ENCODE data around the gene UBR1.

Gene UBR1

GRCh38 chr15:43111354-43111753 lies 5.5 kb upstream of the UBR1 start:
- CTCF ChIA-PET = interaction anchor here (0.7 kb wide), 1 partner anchor 95 kb away, joined by 3 read pairs; no protein-coding TSS in a partner anchor
- no peak overlapping the region for H3K27ac ChIP-seq
- TF ChIP-seq CTCF (conservative IDR thresholded peaks at IDR 0.05; ENCODE audit: low read depth) = no peak
- POLR2A ChIA-PET (ENCODE audit: low non-redundant PET) = no interaction called here
- no peak for DNase-seq (ENCODE audit: low spot score)

GRCh38 chr15:43107751-43108150 lies 1.9 kb upstream of the UBR1 start:
- DNase-seq (ENCODE audit: low spot score) = no peak
- ChIA-PET POLR2A (ENCODE audit: low non-redundant PET) (no interaction called here), CTCF (no interaction called here)
- H3K27ac ChIP-seq = no peak overlapping the region
- TF ChIP-seq CTCF (conservative IDR thresholded peaks at IDR 0.05; ENCODE audit: low read depth) = no peak

- no peak for TF ChIP-seq CTCF (conservative IDR thresholded peaks at IDR 0.05; ENCODE audit: low read depth)
- DNase-seq (ENCODE audit: low spot score) = no peak
- ChIA-PET POLR2A (ENCODE audit: low non-redundant PET) (no interaction called here), CTCF (interaction anchor here (0.6 kb wide), 1 partner anchor 80 kb away, joined by 6 read pairs; no protein-coding TSS in a partner anchor)
- H3K27ac ChIP-seq = no peak overlapping the region
Measured at GRCh38 chr15:43106486-43106829, 620 bp upstream of the UBR1 start.

GRCh38 chr15:43105077-43105736 lies 631 bp downstream of the UBR1 start:
- TF ChIP-seq CTCF (conservative IDR thresholded peaks at IDR 0.05; ENCODE audit: low read depth) = no peak
- POLR2A ChIA-PET (ENCODE audit: low non-redundant PET) = no interaction called here
- peak; percentile 40 for DNase-seq (ENCODE audit: low spot score)
- peak overlapping the region; percentile 75 for H3K27ac ChIP-seq
- CTCF ChIA-PET = no interaction called here

- TF ChIP-seq CTCF (conservative IDR thresholded peaks at IDR 0.05; ENCODE audit: low read depth) = no peak
- peak; percentile 55 for DNase-seq (ENCODE audit: low spot score)
- no peak overlapping the region for H3K27ac ChIP-seq
- ChIA-PET CTCF (no interaction called here), POLR2A (ENCODE audit: low non-redundant PET) (no interaction called here)
Measured at GRCh38 chr15:43104426-43104825, 1.4 kb downstream of the UBR1 start.

- DNase-seq (ENCODE audit: low spot score) = no peak
- H3K27ac ChIP-seq = no peak overlapping the region
- no peak for TF ChIP-seq CTCF (conservative IDR thresholded peaks at IDR 0.05; ENCODE audit: low read depth)
- ChIA-PET POLR2A (ENCODE audit: low non-redundant PET) (no interaction called here), CTCF (interaction anchor here (0.6 kb wide), 1 partner anchor 112 kb away, joined by 6 read pairs; no protein-coding TSS in a partner anchor)
Measured at GRCh38 chr15:43103907-43104306, 1.9 kb downstream of the UBR1 start.

Measured in RWPE1 (cell line).